Fibroblast of upper back skin (primary cell): ENCODE measurements around the gene EBLN2.

ENCODE experiments used
- DNase-seq: peaks from one replicate; pipeline ENCODE4 v3.0.0-alpha.2; 2013

The EBLN2 gene

DNA sequence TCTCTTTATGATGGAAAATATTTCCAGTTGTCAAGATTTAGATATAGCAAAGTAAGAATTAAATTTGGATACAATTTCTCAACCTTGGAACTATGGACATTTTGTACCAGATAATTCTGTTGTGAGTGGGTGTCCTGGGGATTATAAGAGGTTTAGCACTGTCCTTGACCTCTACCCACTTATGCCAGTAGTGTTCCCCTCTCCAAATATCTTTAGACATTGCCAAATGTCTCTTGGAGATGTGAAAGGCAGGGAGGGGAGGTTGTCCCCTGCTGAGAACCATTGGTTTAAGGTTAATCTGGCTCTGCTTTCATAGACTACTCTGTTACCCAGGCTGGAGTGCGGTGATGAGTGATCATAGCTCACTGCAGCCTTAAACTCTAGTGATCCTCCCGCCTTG lies at the start of gene EBLN2:
TSS of gene EBLN2 (plus strand) at position 244 of the 400 bp plus-strand sequence. CDS start 423 bp downstream, outside the sequence.
- DNase-seq = no peak

DNA sequence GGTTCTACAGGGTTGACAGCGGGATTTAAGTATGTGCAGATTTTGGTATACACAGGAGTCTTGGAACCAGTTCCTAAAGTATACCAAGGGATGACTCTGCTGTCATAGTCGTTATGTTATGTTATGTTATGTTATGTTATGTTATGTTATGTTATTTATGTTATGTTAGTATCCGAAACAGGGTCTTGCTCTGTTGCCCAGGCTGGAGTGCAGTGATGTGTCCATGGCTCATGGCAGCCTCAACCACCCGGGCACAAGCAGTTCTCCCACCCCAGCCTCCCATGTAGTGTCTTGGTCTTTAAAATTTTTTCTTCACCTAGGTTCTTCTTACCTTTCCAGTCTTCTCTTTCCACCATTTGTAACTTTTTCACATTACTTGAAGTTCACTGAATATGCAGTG lies 43.2 kb upstream of the EBLN2 start:
- DNase-seq = no peak

DNA sequence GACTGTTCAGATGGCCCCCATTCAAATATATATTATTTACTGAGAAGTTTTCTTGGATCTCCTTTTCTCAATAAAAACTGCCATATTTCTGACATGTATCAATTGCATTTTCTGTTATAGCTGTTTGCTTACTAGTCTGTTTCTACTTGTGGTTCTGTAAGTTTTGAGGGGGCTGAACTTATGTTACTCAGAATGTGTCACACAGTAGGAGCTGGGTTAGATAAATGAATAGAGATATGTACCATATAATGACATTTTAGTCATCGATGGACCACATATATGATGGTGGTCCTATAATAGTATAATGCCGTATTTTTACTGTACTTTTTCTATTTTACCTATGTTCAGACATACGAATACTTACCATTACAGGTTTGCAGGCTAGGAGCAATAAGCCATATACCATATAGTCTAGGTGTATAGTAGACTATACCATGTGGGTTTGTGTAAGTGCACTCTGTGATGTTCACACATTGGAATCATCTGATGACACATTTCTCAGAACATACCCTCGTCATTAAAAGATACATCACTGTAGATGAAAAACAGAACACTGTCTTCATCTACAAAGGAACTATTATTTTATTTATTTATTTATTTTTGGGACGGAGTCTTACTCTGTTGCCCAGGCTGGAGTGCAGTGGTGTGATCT lies 42.5 kb upstream of the EBLN2 start:
- DNase-seq = no peak

DNA sequence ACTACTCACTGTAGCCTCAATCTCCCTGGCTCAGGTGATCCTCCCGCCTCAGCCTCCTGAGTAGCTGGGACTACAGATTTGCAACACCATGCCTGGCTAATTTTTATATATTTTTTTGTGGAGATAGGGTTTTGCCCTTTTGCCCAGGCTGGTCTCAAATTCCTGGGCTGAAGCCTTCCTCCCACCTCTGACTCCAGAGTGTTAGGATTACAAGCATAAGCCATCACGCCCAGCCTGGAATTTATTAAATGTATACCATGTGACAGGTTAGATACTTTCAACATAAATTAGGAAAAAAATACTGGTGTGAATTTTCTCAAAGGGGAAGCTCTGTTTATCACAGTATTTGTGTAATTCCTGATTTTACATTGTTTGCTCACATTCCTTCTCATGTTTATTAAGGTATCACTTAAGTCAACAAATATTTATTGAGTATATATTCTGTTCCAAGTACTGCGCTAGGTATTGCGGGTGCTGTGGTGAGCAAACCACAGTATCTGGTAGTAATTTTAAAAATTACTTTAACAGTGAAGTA lies 40.1 kb upstream of the EBLN2 start:
- no peak for DNase-seq

DNA sequence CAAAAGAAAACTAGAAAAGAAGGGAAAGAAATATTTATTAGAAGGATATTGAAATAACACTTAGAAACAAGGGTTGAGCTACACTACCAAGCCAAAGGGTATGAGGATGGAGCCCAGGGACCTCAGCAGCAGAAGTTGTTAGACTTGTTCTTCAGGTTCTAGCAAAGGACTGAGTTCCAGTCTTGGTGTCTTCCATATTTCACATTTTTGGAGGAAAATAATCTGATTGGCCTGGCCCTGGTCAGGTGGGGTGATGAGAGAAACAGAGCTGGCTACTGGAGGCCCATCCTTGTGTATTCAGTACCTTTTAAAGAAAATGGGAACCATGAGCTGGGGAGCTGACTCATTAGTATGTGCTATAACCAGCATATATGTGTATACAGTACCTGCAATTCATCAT lies 36.6 kb upstream of the EBLN2 start:
- no peak for DNase-seq

DNA sequence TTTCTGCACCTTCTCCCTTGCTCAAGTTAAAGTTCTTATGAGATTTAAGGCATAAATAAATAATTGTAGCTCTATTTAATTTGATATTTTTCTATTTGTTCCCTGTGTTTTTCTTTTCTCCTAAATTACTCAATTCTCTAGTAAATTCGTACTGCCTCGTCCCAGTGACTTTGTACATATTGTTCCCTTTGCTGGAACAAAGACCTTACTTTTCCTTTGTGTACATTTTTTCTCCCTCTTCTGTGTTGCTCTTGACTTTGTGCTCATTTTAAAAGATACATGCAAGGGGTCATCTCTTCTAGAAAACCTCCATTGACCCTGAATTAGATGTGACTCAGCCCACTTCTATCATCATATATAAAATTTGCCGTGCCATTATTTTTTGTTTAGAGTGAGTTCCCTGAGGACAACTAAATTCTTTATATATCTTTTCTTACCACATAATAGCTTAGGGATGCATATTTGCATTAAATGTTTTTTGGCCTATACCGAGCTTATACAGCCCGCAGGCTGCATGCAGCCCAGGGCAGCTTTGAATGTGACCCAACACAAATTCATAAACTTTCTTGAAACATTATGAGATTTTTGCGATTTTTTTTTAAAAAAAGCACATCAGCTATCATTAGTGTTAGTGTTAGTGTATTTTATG lies 35.2 kb upstream of the EBLN2 start:
- no peak for DNase-seq

DNA sequence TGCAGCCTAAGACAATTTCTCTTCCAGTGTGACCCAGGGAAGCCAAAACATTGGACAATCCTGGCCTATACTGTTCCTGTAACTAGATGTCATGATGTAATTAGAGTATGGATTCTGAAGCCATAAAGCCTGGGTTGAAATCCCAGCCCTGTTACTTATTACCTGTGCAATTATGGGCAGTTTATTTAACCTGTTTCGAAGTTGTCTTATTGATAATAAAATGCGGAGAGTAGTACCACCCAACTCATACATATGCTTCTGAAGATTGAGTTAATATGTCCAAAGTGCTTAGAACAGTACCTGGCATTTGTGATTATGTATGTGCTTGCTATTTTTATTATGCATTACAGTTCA lies 34.7 kb upstream of the EBLN2 start:
- DNase-seq = no peak

DNA sequence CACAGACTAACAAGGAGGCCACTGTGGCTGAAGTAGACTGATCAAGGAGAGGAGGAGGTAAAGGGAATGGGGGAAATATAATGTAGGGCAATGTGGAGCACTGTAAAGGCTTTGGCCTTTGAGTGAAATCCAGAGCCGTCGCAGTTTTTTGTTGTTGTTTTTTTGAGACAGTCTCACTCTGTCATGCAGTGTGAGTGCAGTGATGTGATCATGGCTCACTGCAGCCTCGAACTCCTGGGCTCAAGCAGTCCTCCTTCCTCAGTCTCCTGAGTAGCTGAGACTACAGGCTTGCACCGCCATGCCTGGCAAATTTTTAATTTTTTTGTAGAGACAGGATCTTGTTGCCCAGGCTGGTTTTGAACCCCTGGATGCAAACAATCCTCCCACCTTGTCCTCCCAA lies 32.7 kb upstream of the EBLN2 start:
- no peak for DNase-seq

DNA sequence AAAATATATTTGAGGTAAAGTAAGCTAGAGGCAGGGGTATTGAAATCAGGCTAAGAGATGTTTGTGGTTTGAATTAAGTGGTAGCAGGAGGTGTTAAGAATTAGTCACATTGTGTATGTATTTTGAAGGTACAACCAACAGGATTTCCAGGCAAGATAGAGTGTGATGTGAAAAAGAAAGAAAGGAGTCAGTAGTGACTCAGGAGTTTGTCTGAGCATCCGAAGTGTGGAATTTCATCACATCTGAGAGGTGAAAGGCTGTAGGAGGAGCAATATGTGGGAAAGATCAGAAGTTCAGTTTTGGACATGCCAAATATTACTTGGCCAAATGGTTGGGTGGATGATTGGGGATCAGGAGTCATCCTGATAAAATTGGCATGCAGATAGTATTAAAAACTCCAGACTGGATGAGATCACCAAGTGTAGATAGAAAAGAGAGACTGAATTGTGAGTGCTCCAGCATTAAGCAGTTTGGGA lies 32.1 kb upstream of the EBLN2 start:
- DNase-seq = peak; percentile 89

DNA sequence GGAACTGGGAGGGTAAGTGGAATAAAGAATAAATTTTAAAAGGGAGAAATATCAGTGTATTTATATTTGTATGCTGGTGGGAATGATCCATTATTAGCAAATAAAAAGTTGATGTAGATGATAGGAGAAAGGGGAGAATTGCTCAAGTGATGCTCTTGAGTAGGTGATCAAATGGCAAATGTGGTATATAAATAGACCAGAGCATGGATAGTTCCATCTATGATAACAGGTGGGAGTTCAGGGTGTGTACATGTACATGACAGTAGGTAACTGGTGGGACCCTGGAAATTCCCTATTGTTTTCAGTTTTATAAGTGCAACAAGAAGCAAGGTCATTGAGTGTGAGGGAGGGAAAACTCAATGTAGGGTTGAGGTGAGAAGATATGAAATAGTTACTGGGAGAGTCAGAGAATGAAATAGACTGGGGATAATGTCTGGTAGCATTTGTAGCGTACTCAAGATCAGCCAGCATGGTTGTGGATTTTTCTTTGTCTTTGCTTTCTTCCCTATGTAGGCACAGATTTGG lies 31.3 kb upstream of the EBLN2 start:
- DNase-seq = no peak

DNA sequence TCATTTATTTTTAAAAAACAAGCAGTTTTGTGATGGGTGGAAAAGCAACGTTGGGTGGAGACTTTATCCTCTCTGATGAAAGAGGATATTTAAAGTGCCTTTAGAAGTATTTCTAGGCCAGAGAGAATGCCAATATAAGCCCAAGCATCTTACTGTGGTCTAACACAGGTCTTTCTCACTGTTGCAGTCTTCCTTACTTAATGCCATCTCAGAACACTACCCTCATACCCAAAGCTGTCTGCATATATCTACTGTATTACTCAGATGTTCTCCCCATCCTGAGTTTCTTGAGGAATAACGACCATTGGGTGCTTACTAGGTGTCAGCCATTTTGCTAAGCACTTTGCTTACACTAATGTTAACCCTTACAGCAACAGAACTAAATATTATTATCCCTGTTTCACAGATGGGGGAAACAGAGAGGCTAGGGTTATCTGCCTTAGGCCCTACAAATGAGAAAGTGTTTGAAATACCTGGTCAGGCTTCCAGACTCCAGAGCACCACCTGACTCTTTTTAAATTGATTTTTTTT lies 29.8 kb upstream of the EBLN2 start:
- DNase-seq = no peak

DNA sequence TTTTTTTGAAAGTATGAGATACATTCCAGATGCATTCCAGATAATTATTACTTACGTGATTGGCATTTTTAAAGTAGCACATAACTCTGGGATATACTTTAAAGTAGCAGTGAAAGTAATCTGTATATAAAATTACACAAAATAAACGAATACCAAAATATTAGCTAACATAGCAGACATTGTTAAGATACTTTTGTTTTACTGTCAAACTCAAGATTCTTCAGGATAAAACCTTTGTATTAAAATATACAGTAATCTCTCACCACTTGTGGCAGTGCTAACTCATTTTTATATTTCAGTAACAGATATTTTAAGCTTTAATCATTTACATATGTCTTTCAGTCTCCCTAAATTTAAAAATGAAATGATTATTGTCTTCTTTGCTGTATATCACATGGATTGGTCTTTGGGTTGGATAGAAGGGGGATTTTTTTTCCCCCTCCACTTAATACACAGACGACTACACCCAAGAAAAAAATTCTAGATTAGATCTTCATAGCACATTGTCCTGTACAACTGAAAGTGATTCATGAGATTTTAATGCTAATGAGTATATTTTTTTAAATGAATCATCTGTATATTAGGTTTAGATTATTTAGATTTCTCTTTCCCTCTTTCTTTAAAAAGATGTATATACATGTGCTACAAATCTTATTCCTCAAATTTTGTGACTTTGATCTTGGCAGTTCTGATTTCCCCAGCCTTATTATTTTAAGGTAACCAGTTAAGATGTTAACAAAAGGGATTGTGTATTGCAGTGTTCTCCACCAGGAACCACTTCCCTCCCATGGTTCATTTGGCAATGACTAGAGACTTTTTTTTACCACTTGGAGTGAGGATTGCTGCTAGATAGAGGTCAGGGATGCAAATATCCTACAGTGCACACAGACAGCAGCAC lies 24.5 kb upstream of the EBLN2 start:
- DNase-seq = peak; percentile 31

DNA sequence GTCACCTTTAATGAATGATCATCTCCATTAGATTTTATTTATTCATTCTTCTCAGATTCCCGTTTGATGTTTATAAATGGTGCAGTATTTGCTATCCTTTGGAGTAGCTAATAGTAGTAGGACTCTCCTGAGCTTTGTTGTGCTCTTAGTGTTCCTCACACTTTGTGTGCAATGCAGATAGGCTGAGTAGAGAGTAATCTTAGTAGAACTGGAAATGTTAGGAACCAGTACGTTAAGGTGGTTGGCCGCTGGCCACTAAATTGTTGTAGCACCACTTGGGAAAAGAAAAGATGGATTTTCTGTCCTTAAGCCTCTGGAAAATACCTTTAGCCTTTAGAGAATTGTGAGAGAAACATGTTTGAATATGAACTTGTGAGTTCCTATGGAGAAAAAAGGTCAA lies 19.9 kb upstream of the EBLN2 start:
- peak; percentile 18 for DNase-seq

DNA sequence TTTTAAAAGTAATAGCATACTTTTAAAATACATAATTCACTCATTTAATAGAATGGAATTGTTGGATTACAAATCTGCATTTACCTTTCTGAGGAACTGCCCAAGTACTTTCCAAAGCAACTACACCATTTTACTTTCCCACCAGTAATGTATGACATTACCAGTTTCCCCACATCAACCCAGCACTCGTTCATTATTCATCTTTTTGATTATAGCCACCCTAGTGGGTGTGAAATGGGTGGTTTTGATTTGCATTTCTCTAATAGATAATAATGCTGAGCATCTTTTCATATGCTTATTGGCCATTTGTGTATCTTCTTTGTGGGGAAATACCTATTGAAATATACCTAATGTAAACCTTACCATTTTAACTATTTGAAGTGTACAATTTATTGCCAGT lies 18.0 kb upstream of the EBLN2 start:
- DNase-seq = no peak

DNA sequence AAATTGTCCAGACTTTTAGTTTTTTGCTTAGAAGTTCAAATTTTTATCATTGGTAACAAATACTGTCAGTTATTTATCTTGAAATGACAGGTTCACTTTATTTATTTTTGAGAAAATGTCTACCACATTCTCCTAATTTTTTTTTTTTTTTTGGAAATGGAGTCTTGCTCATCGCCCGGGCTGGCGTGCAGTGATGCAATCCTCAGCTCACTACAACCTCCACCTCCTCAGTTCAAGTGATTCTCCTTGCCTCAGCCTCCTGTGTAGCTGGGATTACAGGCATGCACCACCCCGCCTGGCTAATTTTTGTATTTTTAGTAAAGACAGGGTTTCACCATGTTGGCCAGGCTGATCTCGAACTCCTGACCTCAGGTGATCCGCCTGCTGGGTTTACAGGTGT lies 16.1 kb upstream of the EBLN2 start:
- no peak for DNase-seq

DNA sequence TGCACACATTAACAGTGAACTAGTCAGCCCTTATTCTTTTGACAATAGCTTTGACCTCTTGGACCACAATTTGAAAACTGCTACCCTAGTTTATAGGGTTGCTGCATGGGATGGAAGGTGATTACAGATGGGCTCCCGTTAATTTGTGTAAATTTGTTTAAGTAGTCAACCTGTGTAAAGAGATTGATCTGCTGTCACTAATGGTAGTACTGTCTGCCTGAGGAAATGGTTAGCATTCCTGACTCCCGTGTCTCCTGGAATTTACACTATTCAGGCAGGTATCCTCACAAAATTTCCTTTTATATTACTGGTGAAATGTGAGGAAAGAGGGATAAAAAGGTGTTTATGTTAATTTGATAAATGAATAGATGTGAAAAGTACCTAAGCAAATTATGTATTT lies 15.3 kb upstream of the EBLN2 start:
- DNase-seq = no peak

DNA sequence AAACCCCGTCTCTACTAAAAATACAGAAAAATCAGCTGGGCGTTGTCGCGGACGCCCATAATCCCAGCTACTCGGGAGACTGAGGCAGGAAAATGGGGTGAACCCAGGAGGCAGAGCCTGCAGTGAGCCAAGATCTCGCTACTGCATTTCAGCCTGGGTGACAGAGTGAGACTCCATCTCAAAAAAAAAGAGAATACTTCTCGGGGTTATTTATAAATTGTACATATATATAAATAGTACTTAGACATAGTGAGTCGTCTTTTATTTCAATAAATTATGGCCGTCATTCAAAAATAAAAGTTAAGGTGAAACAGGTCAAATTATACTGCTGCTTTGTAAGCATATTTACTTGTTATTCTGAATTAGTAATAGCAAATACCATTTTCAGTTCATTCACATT lies 12.1 kb upstream of the EBLN2 start:
- no peak for DNase-seq

DNA sequence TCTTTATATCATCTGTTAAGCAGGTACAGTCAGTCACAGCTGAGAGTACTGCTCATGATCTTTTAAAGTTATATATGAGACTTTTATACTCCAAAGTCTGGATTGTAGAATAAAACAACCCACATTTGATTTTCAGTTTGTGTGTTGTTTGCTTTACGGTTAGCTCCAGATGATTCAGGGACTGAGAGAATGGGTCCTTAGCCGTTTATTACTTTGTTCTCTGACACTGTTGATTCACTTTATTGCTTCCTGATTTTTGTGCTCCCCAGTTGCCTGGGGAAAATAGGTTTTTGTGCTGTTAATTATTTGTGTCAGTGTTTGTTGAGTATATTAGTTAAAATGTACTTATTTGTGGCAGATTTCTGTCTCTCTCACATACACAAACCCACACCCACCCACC lies 8.6 kb upstream of the EBLN2 start:
- DNase-seq = no peak

DNA sequence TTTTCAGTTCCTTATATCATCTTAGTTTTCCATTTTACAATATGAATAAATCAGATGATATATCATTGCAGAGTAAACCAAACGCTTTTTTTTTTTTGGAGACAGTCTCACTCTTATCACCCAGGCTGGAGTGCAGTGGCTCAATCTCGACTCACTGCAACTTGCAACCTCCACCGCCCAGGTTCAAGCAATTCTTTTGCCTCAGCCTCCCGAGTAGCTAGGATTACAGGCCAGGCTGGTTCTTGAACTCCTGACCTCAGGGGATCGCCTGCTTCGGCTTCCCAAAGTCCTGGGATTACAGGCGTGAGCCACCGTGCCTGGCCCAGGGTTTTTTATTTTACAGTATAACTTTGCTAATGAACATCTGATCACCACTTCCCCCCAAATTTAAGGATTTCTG lies 5.9 kb upstream of the EBLN2 start:
- no peak for DNase-seq

DNA sequence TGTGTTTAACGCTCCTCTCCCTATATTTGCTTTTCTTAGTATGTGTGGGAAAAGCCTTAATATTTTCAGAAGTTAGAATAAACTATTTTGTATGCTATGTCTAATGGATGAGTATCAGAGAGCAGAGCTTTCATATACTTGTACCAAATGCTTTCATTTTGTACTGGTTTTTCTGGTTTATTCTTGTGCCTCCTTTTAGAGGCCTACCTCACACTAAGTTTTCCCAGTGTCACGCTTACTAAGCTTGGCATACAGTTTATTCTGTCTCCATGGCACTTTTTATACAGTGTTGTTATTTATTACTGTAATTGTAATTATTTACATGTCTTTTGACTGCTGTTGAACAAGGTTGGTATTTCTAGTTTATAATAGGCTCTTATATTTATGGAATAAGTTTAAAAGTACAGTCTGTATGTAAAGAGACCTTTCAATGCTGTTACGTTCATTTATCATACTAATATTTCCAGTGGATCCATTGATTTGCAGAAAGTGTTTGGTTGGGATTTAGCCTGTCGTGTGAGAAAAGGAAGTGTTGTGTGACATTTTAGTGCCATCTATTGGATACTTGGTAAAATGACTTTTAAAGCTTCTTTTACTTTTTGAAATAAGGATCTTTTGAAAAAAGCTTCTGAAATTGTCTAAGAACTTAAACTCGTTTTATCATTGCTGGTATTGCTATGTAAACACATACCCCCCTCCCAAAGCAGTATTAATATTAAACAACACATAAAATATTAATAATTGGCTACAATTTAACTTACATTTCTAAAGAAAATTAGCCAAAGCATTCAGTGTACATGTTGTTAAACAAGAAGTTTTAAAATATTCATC lies 5.2 kb upstream of the EBLN2 start:
- peak; percentile 36 for DNase-seq

DNA sequence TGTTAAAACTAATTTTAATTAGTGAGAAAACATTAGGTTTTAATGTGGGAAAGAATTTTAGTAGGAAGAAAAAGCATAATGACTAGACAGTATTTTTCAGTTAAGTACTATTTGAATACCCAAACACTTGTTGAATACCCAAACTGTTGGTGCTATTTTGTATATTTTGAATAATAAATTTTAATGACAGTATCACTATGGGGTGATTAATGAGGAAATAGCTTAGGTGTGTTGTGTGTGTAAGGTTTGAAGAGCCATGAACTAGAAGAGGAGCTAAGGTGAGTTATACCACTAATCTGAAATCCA lies 4.7 kb upstream of the EBLN2 start:
- no peak for DNase-seq

DNA sequence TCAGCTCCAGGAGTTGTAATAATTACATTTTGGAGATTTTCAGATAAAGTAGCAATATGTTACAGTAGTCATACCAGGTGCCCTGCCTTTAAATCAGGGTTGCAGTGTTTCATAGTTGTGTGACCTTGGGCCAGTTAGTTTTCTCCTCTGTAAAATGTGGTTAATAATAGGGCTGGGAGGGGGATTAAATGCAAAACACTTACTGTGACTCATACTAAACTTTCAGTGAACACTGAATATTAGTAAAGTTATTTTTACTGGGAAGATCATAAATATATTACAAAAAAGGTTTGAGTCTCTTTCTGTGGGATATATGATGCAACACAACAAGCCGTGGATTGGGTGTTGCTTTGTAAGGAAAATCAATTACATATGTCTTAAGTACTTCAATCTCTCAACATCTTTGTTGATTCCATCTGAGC lies 1.1 kb upstream of the EBLN2 start:
- peak; percentile 70 for DNase-seq
